GM12892 (cell line): ENCODE results near the gene SLC5A8.

Experiments
- POLR2A ChIP-seq: IDR thresholded peaks from 2 replicates; pipeline ENCODE4 v1.6.1; 2011; ENCODE audit warnings: low read depth, low read length, control low read depth
- POLR2AphosphoS5 ChIP-seq: IDR thresholded peaks from 2 replicates; pipeline ENCODE4 v1.6.1; 2011; ENCODE audit warnings: low read depth, low read length, control low read depth
- TAF1 ChIP-seq: IDR thresholded peaks from 2 replicates; pipeline ENCODE4 v1.6.1; 2011; ENCODE audit warnings: low read depth, mild to moderate bottlenecking, control low read depth, low read length, borderline replicate concordance

GRCh38 chr12:101231636-101232035 is 21.6 kb upstream of the SLC5A8 start:
- no peak for TF ChIP-seq POLR2AphosphoS5
- TF ChIP-seq TAF1, result no peak
- no peak for TF ChIP-seq POLR2A
